GM12878 (cell line): Measurements from ENCODE around the gene PHF20. TPM values are rescaled to one million over a fixed set of nuclear protein-coding genes. Genes with fewer than 3 reads are reported as not detected.

Experiments used
- ATAC-seq: fragments of 200-7000 bp; cut with Tn5 transposase; 3 replicates; pipeline ENCODE4 v1.9.1; 2020; ENCODE audit warnings: mild to moderate bottlenecking, moderate library complexity
- BruUV-seq: library from RNA; stranded (reverse); fragments of 400-500 nt; replicated peaks from 2 replicates; lab custom pipeline; 2021; lab: Mats Ljungman, UMichigan
- CTCF ChIA-PET: fragments of 300-600 bp; sonication (Branson Sonifier 250); formaldehyde crosslinking; extraction: SDS; loops from one replicate; lab custom pipeline; 2021; ENCODE audit warnings: inconsistent platforms; lab: Yijun Ruan, JAX
- POLR2A ChIA-PET: fragments of 350-600 bp; formaldehyde crosslinking; extraction: SDS; loops from one replicate; lab custom pipeline; 2021; ENCODE audit warnings: inconsistent platforms; lab: Charles Lee
- RAD21 ChIA-PET: fragments of 300-600 bp; sonication (Branson Sonifier 250); formaldehyde crosslinking; loops from one replicate; lab custom pipeline; 2023; ENCODE audit warnings: antibody characterized with exemption; ENCODE audit not compliant: unreplicated experiment; lab: Charles Lee
- SMC1A ChIA-PET: fragments of 300-600 bp; sonication (Branson Sonifier 250); formaldehyde crosslinking; loops from one replicate; lab custom pipeline; 2023; ENCODE audit not compliant: unreplicated experiment, uncharacterized antibody; lab: Charles Lee
- DNase-seq: peaks from one replicate; pipeline ENCODE4 v3.0.0-alpha.2; 2011; ENCODE audit warnings: low read depth, low spot score
- FAIRE-seq: peaks from 3 replicates; lab custom pipeline; 2011; peaks lifted over from hg19 to GRCh38; lab: Jason Lieb, UNC
- H2AFZ ChIP-seq: 2 replicates; pipeline ENCODE4 v1.6.0; 2011; ENCODE audit warnings: low read depth, low read length, control low read depth; ENCODE audit not compliant: control insufficient read depth
- H3K27ac ChIP-seq: 2 replicates; pipeline ENCODE4 v1.5.1; 2011; ENCODE audit warnings: control low read depth; ENCODE audit not compliant: control insufficient read depth, insufficient read depth
- H3K27me3 ChIP-seq, 2 experiments: replicated peaks in 1 of 2; 2 replicates each; pipeline versions ENCODE4 v1.6.0 to v1.6.1; 2011; ENCODE audit warnings: low read length in 1 of 2; ENCODE audit not compliant: control insufficient read depth in 2 of 2, insufficient read depth in 2 of 2
- H3K36me3 ChIP-seq, 2 experiments: 2 replicates each; pipeline ENCODE4 v1.5.1; 2011; ENCODE audit warnings: low read length in 1 of 2; ENCODE audit not compliant: control insufficient read depth in 2 of 2, insufficient read depth in 2 of 2
- H3K4me1 ChIP-seq: 2 replicates; pipeline ENCODE4 v1.6.1; 2011; ENCODE audit warnings: mild to moderate bottlenecking, low read length, moderate library complexity, mixed read lengths; ENCODE audit not compliant: control insufficient read depth, insufficient read depth
- H3K4me2 ChIP-seq: 2 replicates; pipeline ENCODE4 v1.6.0; 2011; ENCODE audit warnings: control low read depth; ENCODE audit not compliant: control insufficient read depth, insufficient read depth
- H3K4me3 ChIP-seq: fragments of 200-600 bp; sonication (generic); 2 replicates; pipeline ENCODE4 v1.5.1; 2016
- H3K79me2 ChIP-seq: 2 replicates; pipeline ENCODE4 v1.6.0; 2011; ENCODE audit warnings: low read length; ENCODE audit not compliant: control insufficient read depth, insufficient read depth
- H3K9ac ChIP-seq: 2 replicates; pipeline ENCODE4 v1.8.0; 2011; ENCODE audit warnings: low read length, control low read depth, mixed read lengths; ENCODE audit not compliant: control insufficient read depth, insufficient read depth
- H3K9me3 ChIP-seq: replicated peaks from 3 replicates; pipeline ENCODE4 v1.5.1; 2011; ENCODE audit warnings: mild to moderate bottlenecking, low read length; ENCODE audit not compliant: control insufficient read depth, insufficient read depth
- H4K20me1 ChIP-seq: 2 replicates; pipeline ENCODE4 v1.6.0; 2011; ENCODE audit not compliant: control insufficient read depth, insufficient read depth
- CBX3 ChIP-seq: fragments of 200-600 bp; sonication (generic); IDR thresholded peaks from 2 replicates; pipeline ENCODE4 v1.6.1; 2016; ENCODE audit warnings: low read depth, borderline replicate concordance
- ESRRA ChIP-seq: IDR thresholded peaks from 2 replicates; pipeline ENCODE4 v1.6.1; 2012; ENCODE audit warnings: mild to moderate bottlenecking, low read length, improper control_type of control experiment
- NR2F1 ChIP-seq: fragments of 450-650 bp; conservative IDR thresholded peaks from 2 replicates; pipeline ENCODE4 v1.6.1; 2017; ENCODE audit warnings: mild to moderate bottlenecking
- RELA ChIP-seq: fragments of 450-650 bp; IDR thresholded peaks from 2 replicates; pipeline ENCODE4 v1.8.0; 2014; ENCODE audit warnings: borderline replicate concordance; ENCODE audit not compliant: partially characterized antibody
- ZBED1 ChIP-seq: IDR thresholded peaks from 2 replicates; pipeline ENCODE4 v1.6.1; 2016; ENCODE audit warnings: borderline replicate concordance
- ZSCAN29 ChIP-seq: fragments of 450-650 bp; IDR thresholded peaks from 2 replicates; pipeline ENCODE4 v1.6.1; 2017; ENCODE audit warnings: mild to moderate bottlenecking, moderate library complexity
- WGBS: methylation state at CpG from one replicate; pipeline ENCODE4 v1.1.6; 2016; ENCODE audit warnings: low lambda C conversion rate; ENCODE audit not compliant: insufficient replicate concordance, insufficient coverage; ENCODE audit errors: missing lambda C conversion rate; 5-methylcytosine and 5-hydroxymethylcytosine counted together
- in situ Hi-C: fragments of 300-500 bp; cut with MboI; formaldehyde crosslinking; loops from 9 replicates; pipeline ENCODE4 v1.14.3; 2018; ENCODE audit warnings: mixed read lengths
- intact Hi-C: fragments of 100-400 bp; cut with micrococcal nuclease; formaldehyde crosslinking; loops from one replicate; pipeline ENCODE4 v1.14.2; 2022; ENCODE audit not compliant: unreplicated experiment
- polyA plus RNA-seq, 11 experiments: library from polyadenylated mRNA; depleted of rRNA in 4 of 11; unstranded in 6 of 11; stranded (reverse) in 5 of 11; fragments of >200 nt; fragmentation: Nextera tagmentation in 4 of 11; fragmentation: Illumina TruSeq in 1 of 11; extraction: Ambion mirVana in 4 of 11; extraction: Trizol in 1 of 11; gene quantifications; 1 replicate in 1 of 11; 2 replicates in 10 of 11; pipeline versions ENCODE4 v1.2.1 to v1.2.3, GENCODE V29; 2011 to 2016; ENCODE audit warnings: inconsistent platforms in 2 of 11, missing spikeins in 2 of 11, low read depth in 1 of 11
- total RNA-seq, 4 experiments: library from RNA; depleted of rRNA in 3 of 4; stranded (reverse); fragments of >200 nt in 3 of 4; fragmentation: Illumina TruSeq in 1 of 4; extraction: Trizol in 1 of 4; gene quantifications; 2 replicates each; pipeline versions ENCODE4 v1.2.1 to v1.2.3, GENCODE V29; 2013 to 2021
- TF ChIP-seq, protein P1 (sequence below): fragments of 450-650 bp; IDR thresholded peaks from 2 replicates; pipeline ENCODE4 v1.6.1; 2017; ENCODE audit warnings: borderline replicate concordance
- TF ChIP-seq, protein P2 (sequence below): fragments of 450-650 bp; IDR thresholded peaks from 2 replicates; pipeline ENCODE4 v1.6.1; 2017; ENCODE audit warnings: mild to moderate bottlenecking, moderate library complexity

PHF20 gene
- total and polyA plus RNA-seq, 10 of the 15 experiments (the other 5 are each of a cell fraction or from before 2014, with no cell fraction given) = 31.6 to 91.2 (median 46.8) TPM

DNA sequence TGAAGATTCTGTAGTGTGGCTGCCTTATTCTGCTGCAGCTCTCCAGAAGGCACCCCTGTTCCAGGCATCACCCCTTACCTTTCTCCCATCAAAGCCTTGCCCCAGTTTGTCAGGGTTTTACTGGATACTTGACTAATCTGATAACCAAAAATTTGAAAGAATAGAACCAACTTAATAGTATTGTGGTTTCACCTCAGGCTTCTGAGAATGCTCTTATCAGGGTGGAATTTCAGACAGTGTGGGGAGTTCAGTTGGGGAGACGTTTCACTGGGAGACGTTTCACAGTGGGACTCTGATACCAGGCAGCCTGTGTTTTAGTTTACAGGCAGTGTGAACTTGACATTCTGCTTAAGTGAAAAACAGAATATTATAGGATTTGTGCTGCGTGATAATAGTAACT lies 132.0 kb downstream of the PHF20 start (continued):
- TF ChIP-seq, protein P1, sequence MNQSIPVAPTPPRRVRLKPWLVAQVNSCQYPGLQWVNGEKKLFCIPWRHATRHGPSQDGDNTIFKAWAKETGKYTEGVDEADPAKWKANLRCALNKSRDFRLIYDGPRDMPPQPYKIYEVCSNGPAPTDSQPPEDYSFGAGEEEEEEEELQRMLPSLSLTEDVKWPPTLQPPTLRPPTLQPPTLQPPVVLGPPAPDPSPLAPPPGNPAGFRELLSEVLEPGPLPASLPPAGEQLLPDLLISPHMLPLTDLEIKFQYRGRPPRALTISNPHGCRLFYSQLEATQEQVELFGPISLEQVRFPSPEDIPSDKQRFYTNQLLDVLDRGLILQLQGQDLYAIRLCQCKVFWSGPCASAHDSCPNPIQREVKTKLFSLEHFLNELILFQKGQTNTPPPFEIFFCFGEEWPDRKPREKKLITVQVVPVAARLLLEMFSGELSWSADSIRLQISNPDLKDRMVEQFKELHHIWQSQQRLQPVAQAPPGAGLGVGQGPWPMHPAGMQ = no peak

DNA sequence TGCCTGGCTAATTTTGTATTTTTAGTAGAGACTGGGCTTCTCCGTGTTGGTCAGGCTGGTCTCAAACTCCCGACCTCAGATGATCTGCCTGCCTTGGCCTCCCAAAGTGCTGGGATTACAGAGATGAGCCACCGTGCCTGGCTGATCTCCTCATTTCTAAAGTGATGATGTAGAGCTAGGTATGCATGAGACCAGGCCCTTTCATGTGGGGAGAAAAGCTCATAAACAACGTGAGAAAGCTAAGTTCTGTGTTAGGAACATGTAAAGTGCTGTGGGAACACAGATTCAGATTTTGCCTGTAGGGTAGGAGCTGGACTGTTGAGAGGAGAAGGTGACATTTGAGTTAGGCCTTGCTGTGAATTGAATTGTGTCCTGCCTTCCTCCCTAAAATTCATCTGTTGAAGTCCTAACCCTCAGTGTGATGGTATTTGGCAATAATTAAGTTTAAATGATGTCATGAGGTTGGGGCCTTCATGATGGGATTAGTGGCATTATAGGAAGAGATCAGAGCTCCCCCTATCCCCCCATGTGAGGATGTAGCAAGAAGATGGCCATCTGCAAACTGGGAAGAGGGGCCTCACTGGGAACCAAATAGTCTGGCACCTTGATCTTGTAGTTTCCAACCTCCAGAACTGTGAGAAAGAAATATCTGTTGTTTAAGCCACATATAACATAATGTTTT lies 133.3 kb downstream of the PHF20 start:
- Histone ChIP-seq H3K4me1 (peaks cover 22% of the 10 kb centered on the region), H3K36me3 (peaks cover 2 to 5% of the 10 kb centered on the region in 2 experiments; a peak in 2 of 4 replicates), H3K27me3 (no peaks in the 10 kb centered on the region), H3K9ac (no peak overlapping the region), H3K27ac (no peak overlapping the region), H3K4me2 (no peak overlapping the region), H4K20me1 (peaks cover 3% of the 10 kb centered on the region; the same call in 1 of the 2 replicates), H3K4me3 (no peak overlapping the region), H2AFZ (no peak overlapping the region)
- in situ Hi-C loops = no loop called here
- no TSS peak for BruUV-seq
- ATAC-seq = no peak
- ChIA-PET CTCF (no interaction called here), RAD21 (no interaction called here), POLR2A (no interaction called here), SMC1A (interaction anchor here (0.6 kb wide), 1 partner anchor 82 kb away, joined by 4 read pairs; no protein-coding TSS in a partner anchor)
- 51% methylated on average over 4 of the region's 4 CpGs for WGBS
- intact Hi-C loops = no loop called here
- no peak for FAIRE-seq
- no peak for DNase-seq
- TF ChIP-seq CBX3 (no peak), ZSCAN29 (no peak), ZBED1 (no peak), ESRRA (no peak), RELA (no peak), NR2F1 (no peak)
- TF ChIP-seq, protein P2, sequence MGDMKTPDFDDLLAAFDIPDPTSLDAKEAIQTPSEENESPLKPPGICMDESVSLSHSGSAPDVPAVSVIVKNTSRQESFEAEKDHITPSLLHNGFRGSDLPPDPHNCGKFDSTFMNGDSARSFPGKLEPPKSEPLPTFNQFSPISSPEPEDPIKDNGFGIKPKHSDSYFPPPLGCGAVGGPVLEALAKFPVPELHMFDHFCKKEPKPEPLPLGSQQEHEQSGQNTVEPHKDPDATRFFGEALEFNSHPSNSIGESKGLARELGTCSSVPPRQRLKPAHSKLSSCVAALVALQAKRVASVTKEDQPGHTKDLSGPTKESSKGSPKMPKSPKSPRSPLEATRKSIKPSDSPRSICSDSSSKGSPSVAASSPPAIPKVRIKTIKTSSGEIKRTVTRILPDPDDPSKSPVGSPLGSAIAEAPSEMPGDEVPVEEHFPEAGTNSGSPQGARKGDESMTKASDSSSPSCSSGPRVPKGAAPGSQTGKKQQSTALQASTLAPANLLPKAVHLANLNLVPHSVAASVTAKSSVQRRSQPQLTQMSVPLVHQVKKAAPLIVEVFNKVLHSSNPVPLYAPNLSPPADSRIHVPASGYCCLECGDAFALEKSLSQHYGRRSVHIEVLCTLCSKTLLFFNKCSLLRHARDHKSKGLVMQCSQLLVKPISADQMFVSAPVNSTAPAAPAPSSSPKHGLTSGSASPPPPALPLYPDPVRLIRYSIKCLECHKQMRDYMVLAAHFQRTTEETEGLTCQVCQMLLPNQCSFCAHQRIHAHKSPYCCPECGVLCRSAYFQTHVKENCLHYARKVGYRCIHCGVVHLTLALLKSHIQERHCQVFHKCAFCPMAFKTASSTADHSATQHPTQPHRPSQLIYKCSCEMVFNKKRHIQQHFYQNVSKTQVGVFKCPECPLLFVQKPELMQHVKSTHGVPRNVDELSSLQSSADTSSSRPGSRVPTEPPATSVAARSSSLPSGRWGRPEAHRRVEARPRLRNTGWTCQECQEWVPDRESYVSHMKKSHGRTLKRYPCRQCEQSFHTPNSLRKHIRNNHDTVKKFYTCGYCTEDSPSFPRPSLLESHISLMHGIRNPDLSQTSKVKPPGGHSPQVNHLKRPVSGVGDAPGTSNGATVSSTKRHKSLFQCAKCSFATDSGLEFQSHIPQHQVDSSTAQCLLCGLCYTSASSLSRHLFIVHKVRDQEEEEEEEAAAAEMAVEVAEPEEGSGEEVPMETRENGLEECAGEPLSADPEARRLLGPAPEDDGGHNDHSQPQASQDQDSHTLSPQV = no peak
- TF ChIP-seq, protein P1 = no peak
- TF ChIP-seq, all 136 proteins: peak for 0
- no peaks in the 10 kb centered on the region; the same call in 1 of the 2 replicates for H3K79me2 ChIP-seq
- no peaks in the 10 kb centered on the region for H3K9me3 ChIP-seq
